Measurements from ENCODE around the gene HIP1. TPM values are rescaled to one million over a fixed set of nuclear protein-coding genes. Genes with fewer than 3 reads are reported as not detected.

Gene HIP1
- total RNA-seq, 4 donors from 2014 or later = 15.8 to 33.2 (median 22.8) TPM

- H3K27me3 ChIP-seq = no peaks in the 10 kb centered on the region
- 86% methylated on average over 6 of the region's 6 CpGs for WGBS
- no peak for DNase-seq (ENCODE audit: extremely low spot score)
- H3K4me3 ChIP-seq = no peak overlapping the region
- H3K9me3 ChIP-seq = no peaks in the 10 kb centered on the region
- peak overlapping the region in 1 of 4 donors; percentile 20 for H3K27ac ChIP-seq (replicated peaks in 1 of 4)
- no peaks in the 10 kb centered on the region for H3K4me1 ChIP-seq
- intact Hi-C loops (cut with DNase I) = no loop called here
- TF ChIP-seq EP300 (IDR thresholded peaks at IDR 0.05) (no peak), POLR2A (IDR thresholded peaks at IDR 0.05; ENCODE audit: low read depth) (no peak), POLR2AphosphoS5 (IDR thresholded peaks at IDR 0.05) (no peak)
- TF ChIP-seq, protein P1, sequence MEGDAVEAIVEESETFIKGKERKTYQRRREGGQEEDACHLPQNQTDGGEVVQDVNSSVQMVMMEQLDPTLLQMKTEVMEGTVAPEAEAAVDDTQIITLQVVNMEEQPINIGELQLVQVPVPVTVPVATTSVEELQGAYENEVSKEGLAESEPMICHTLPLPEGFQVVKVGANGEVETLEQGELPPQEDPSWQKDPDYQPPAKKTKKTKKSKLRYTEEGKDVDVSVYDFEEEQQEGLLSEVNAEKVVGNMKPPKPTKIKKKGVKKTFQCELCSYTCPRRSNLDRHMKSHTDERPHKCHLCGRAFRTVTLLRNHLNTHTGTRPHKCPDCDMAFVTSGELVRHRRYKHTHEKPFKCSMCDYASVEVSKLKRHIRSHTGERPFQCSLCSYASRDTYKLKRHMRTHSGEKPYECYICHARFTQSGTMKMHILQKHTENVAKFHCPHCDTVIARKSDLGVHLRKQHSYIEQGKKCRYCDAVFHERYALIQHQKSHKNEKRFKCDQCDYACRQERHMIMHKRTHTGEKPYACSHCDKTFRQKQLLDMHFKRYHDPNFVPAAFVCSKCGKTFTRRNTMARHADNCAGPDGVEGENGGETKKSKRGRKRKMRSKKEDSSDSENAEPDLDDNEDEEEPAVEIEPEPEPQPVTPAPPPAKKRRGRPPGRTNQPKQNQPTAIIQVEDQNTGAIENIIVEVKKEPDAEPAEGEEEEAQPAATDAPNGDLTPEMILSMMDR (IDR thresholded peaks at IDR 0.05) = no peak
- H3K36me3 ChIP-seq = peaks cover 0 to 6% (median 0%) of the 10 kb centered on the region in 4 donors
These were observed 80.9 kb downstream of the HIP1 start for GRCh38 chr7:75657866-75658265.

GRCh38 chr7:75656740-75657139 is 82.0 kb downstream of the HIP1 start:
- peaks cover 0 to 6% (median 0%) of the 10 kb centered on the region in 4 donors for H3K36me3 ChIP-seq
- WGBS = 92% methylated on average over 7 of the region's 7 CpGs
- no peaks in the 10 kb centered on the region for H3K9me3 ChIP-seq
- H3K27ac ChIP-seq (replicated peaks in 1 of 4) = no peak overlapping the region
- no peaks in the 10 kb centered on the region for H3K27me3 ChIP-seq
- TF ChIP-seq, protein P1 (IDR thresholded peaks at IDR 0.05) = no peak
- TF ChIP-seq POLR2AphosphoS5 (IDR thresholded peaks at IDR 0.05) = no peak
- TF ChIP-seq EP300 (IDR thresholded peaks at IDR 0.05) = no peak
- no peak for TF ChIP-seq POLR2A (IDR thresholded peaks at IDR 0.05; ENCODE audit: low read depth)
- no peak overlapping the region for H3K4me3 ChIP-seq
- DNase-seq (ENCODE audit: extremely low spot score) = no peak
- H3K4me1 ChIP-seq = no peaks in the 10 kb centered on the region
- intact Hi-C loops (cut with DNase I) = no loop called here

GRCh38 chr7:75655536-75655935 is 83.2 kb downstream of the HIP1 start:
- Histone ChIP-seq H3K36me3 (peaks cover 0 to 6% (median 0%) of the 10 kb centered on the region in 4 donors), H3K27ac (replicated peaks in 1 of 4) (no peak overlapping the region), H3K4me1 (peaks cover 5 to 6% (median 6%) of the 10 kb centered on the region in 4 donors), H3K9me3 (no peaks in the 10 kb centered on the region), H3K27me3 (no peaks in the 10 kb centered on the region), H3K4me3 (no peak overlapping the region)
- intact Hi-C loops (cut with DNase I) = no loop called here
- WGBS = 90% methylated on average over 2 of the region's 2 CpGs
- DNase-seq (ENCODE audit: extremely low spot score) = no peak
- TF ChIP-seq EP300 (IDR thresholded peaks at IDR 0.05) (no peak), POLR2A (IDR thresholded peaks at IDR 0.05; ENCODE audit: low read depth) (no peak), POLR2AphosphoS5 (IDR thresholded peaks at IDR 0.05) (no peak)
- TF ChIP-seq, protein P1 (IDR thresholded peaks at IDR 0.05) = no peak

DNA sequence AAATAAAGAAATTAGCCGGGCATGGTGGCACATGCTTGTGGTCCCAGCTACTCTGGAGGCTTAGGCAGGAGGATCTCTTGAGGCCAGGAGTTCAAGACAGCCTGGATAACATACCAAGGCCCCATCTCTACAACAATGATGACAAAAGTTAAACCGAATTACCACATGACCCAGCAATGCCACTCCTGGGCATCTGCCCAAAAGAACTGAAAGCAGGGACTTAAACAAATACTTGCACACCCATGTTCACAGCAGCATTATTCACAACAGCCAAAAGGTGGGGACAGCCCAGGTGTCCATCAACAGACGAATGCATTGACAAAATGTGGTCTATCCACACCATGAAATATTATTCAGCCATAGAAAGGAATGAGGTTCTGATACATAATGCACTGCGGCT is 83.9 kb downstream of the HIP1 start:
- no peak overlapping the region for H3K27ac ChIP-seq (replicated peaks in 1 of 4)
- H3K4me3 ChIP-seq = no peak overlapping the region
- peaks cover 0 to 6% (median 0%) of the 10 kb centered on the region in 4 donors for H3K36me3 ChIP-seq
- WGBS = 97% methylated on average over 4 of the region's 4 CpGs
- H3K27me3 ChIP-seq = no peaks in the 10 kb centered on the region
- H3K4me1 ChIP-seq = peaks cover 11 to 13% (median 12%) of the 10 kb centered on the region in 4 donors
- TF ChIP-seq EP300 (IDR thresholded peaks at IDR 0.05) (no peak), POLR2AphosphoS5 (IDR thresholded peaks at IDR 0.05) (no peak), POLR2A (IDR thresholded peaks at IDR 0.05; ENCODE audit: low read depth) (no peak)
- TF ChIP-seq, protein P1 (IDR thresholded peaks at IDR 0.05) = no peak
- intact Hi-C loops (cut with DNase I) = no loop called here
- H3K9me3 ChIP-seq = no peaks in the 10 kb centered on the region
- DNase-seq (ENCODE audit: extremely low spot score) = no peak

GRCh38 chr7:75653651-75654050 is 85.1 kb downstream of the HIP1 start:
- H3K27ac ChIP-seq (replicated peaks in 1 of 4) = no peak overlapping the region
- peaks cover 19 to 22% (median 20%) of the 10 kb centered on the region in 4 donors for H3K4me1 ChIP-seq
- no peak for DNase-seq (ENCODE audit: extremely low spot score)

More at GRCh38 chr7:75653651-75654050, 85.1 kb downstream of the HIP1 start:
- intact Hi-C loops (cut with DNase I) = no loop called here
- Histone ChIP-seq H3K4me3 (no peak overlapping the region), H3K9me3 (no peaks in the 10 kb centered on the region), H3K36me3 (peaks cover 0 to 6% (median 0%) of the 10 kb centered on the region in 4 donors), H3K27me3 (no peaks in the 10 kb centered on the region)
- TF ChIP-seq POLR2A (IDR thresholded peaks at IDR 0.05; ENCODE audit: low read depth) = no peak
- no peak for TF ChIP-seq EP300 (IDR thresholded peaks at IDR 0.05)
- no peak for TF ChIP-seq POLR2AphosphoS5 (IDR thresholded peaks at IDR 0.05)
- TF ChIP-seq, protein P1 (IDR thresholded peaks at IDR 0.05) = no peak
- 89% methylated on average over 7 of the region's 7 CpGs for WGBS

All from esophagus muscularis mucosa (tissue), 4 donors.